Adrenal gland (tissue), 12 donors: ENCODE data around the gene NDUFB11. TPM values are rescaled to one million over a fixed set of nuclear protein-coding genes. Genes with fewer than 3 reads are reported as not detected.
A peak's percentile ranks its signal among the peaks of the same experiment; 100 is the strongest.

ENCODE experiments used
- DNase-seq, 7 donors: peaks; one replicate each; pipeline ENCODE4 v3.0.0-alpha.2; 2019 to 2020
- H3K27ac ChIP-seq, 5 donors: fragments of 200-600 bp; sonication (generic) in 4 of 5; 1 replicate in 3 of 5; 2 replicates in 2 of 5; pipeline versions ENCODE4 v1.5.1 to v1.8.0; 2016 to 2020; ENCODE audit warnings: mild to moderate bottlenecking in 1 of 5
- H3K27me3 ChIP-seq: fragments of 200-600 bp; 2 replicates; pipeline ENCODE4 v1.8.0; 2021
- H3K36me3 ChIP-seq, 2 donors: fragments of 200-600 bp; replicated peaks in 1 of 2; 1 replicate in 1 of 2; 2 replicates in 1 of 2; pipeline versions ENCODE4 v1.5.1 to v1.8.0; 2018 to 2022
- H3K4me1 ChIP-seq, 2 donors: fragments of 200-600 bp; replicated peaks in 1 of 2; 1 replicate in 1 of 2; 2 replicates in 1 of 2; pipeline versions ENCODE4 v1.5.1 to v1.8.0; 2018 to 2021
- H3K4me3 ChIP-seq, 4 donors: fragments of 200-600 bp; sonication (generic) in 3 of 4; one replicate each; pipeline ENCODE4 v1.5.1; 2016 to 2018
- H3K9me3 ChIP-seq, 3 donors: fragments of 200-600 bp; sonication (generic) in 1 of 3; replicated peaks in 1 of 3; 1 replicate in 2 of 3; 2 replicates in 1 of 3; pipeline versions ENCODE4 v1.5.1 to v1.8.0; 2016 to 2021
- CTCF ChIP-seq, 6 experiments: fragments of 450-650 bp in 4 of 6; fragments of 200-600 bp in 2 of 6; sonication (generic) in 1 of 6; IDR thresholded peaks; 1 replicate in 5 of 6; 2 replicates in 1 of 6; pipeline versions ENCODE4 v1.5.1 to v1.8.0; 2016 to 2021; ENCODE audit warnings: antibody characterized with exemption in 6 of 6, mild to moderate bottlenecking in 2 of 6, moderate library complexity in 1 of 6
- POLR2A ChIP-seq, 2 donors: fragments of 450-650 bp; IDR thresholded peaks; one replicate each; pipeline ENCODE4 v1.6.1; 2017; ENCODE audit warnings: antibody characterized with exemption in 2 of 2, mild to moderate bottlenecking in 2 of 2, moderate library complexity in 1 of 2
- WGBS, 4 donors: extraction: QIAGEN DNeasy Blood & Tissue Kit in 2 of 4; methylation state at CpG; one replicate each; pipeline versions ENCODE4 v1.1.5 to v1.1.7; 2013 to 2017; 5-methylcytosine and 5-hydroxymethylcytosine counted together
- intact Hi-C, 2 donors: fragments of 100-400 bp; cut with DNase I; formaldehyde crosslinking; loops; one replicate each; pipeline versions ENCODE4 v1.14.1 to v1.15.0; 2022 to 2023
- polyA plus RNA-seq, 3 donors: library from polyadenylated mRNA; stranded (reverse); fragments of 200-250 nt in 2 of 3; fragments of 350-450 nt in 1 of 3; fragmentation: Illumina TruSeq in 1 of 3; extraction: RNeasy Lipid Tissue Mini Kit (QIAGEN cat#74804) in 1 of 3; gene quantifications; one replicate each; pipeline ENCODE4 v1.2.3, GENCODE V29; 2013 to 2014
- total RNA-seq, 9 donors: library from RNA; depleted of rRNA in 4 of 9; stranded (reverse); fragments of >200 nt in 4 of 9; fragments of 120-200 nt in 1 of 9; fragmentation: NEBNext Ultra II Directional in 1 of 9; extraction: Animal tissue kit (Norgen Biotek cat#: 25700) in 1 of 9; gene quantifications; one replicate each; pipeline versions ENCODE4 v1.1.0 to v1.2.4, GENCODE V29; 2013 to 2023
- donor health status: healthy with polysubstance abuse.
- donor health status: Bipolar disorder and iron deficiency.
- donor health status: DM: yes; HTN: yes; CAD: no.
- donor health status: DM: no; HTN: no; CAD: no.
- donor health status: DM: no; HTN: no; CAD: no.
- donor health status: DM: yes; HTN: yes; CAD: no.

The NDUFB11 gene
- total and polyA plus RNA-seq, 12 donors = 49.6 to 169 (median 143) TPM

GRCh38 chrX:47175588-47175980 is 31.1 kb upstream of the NDUFB11 start:
- DNase-seq = peak in 1 of 7 donors; percentile 8
- Histone ChIP-seq H3K27me3 (peaks cover 6% of the 10 kb centered on the region), H3K36me3 (peaks cover 0 to 53% of the 10 kb centered on the region in 2 donors), H3K27ac (no peak overlapping the region), H3K9me3 (no peaks in the 10 kb centered on the region), H3K4me3 (no peak overlapping the region), H3K4me1 (no peaks in the 10 kb centered on the region)
- TF ChIP-seq POLR2A (IDR thresholded peaks at IDR 0.05) = no peak
- TF ChIP-seq CTCF (IDR thresholded peaks at IDR 0.05) = no peak
- intact Hi-C loops = no loop called here
- WGBS, 4 donors = 79 to 93% (median 88%) methylated on average over 7 to 12 of the region's 12 CpGs

GRCh38 chrX:47174846-47175587 is 30.5 kb upstream of the NDUFB11 start:
- no peak for TF ChIP-seq CTCF (IDR thresholded peaks at IDR 0.05)
- H3K36me3 ChIP-seq = peaks cover 0 to 53% of the 10 kb centered on the region in 2 donors
- H3K4me3 ChIP-seq = no peak overlapping the region
- no peaks in the 10 kb centered on the region for H3K4me1 ChIP-seq
- WGBS, 4 donors = 81 to 90% (median 86%) methylated on average over 21 to 23 of the region's 23 CpGs
- H3K9me3 ChIP-seq = no peaks in the 10 kb centered on the region
- no peak overlapping the region for H3K27ac ChIP-seq
- H3K27me3 ChIP-seq = peaks cover 6% of the 10 kb centered on the region
- DNase-seq = peak in 2 of 7 donors; percentile 11 to 14
- intact Hi-C loops = no loop called here

- TF ChIP-seq CTCF (IDR thresholded peaks at IDR 0.05) = no peak
- no peak for TF ChIP-seq POLR2A (IDR thresholded peaks at IDR 0.05)
- DNase-seq = peak in 1 of 7 donors; percentile 10
- WGBS, 4 donors = 69 to 88% (median 80%) methylated on average over 4 to 12 of the region's 12 CpGs
- Histone ChIP-seq H3K27ac (no peak overlapping the region), H3K36me3 (peaks cover 0 to 50% of the 10 kb centered on the region in 2 donors), H3K27me3 (peaks cover 6% of the 10 kb centered on the region), H3K4me1 (no peaks in the 10 kb centered on the region), H3K9me3 (no peaks in the 10 kb centered on the region), H3K4me3 (no peak overlapping the region)
- intact Hi-C loops = no loop called here
Measured at GRCh38 chrX:47174376-47174775, 29.9 kb upstream of the NDUFB11 start.

GRCh38 chrX:47172971-47173792 is 28.7 kb upstream of the NDUFB11 start:
- no peak overlapping the region for H3K4me3 ChIP-seq
- TF ChIP-seq POLR2A (IDR thresholded peaks at IDR 0.05) (no peak), CTCF (IDR thresholded peaks at IDR 0.05) (no peak)
- intact Hi-C loops = no loop called here
- DNase-seq = peak in 2 of 7 donors; percentile 14 to 18
- WGBS, 4 donors = 71 to 81% (median 75%) methylated on average over 13 to 18 of the region's 18 CpGs
- H3K27ac ChIP-seq = no peak overlapping the region
- peaks cover 0 to 42% of the 10 kb centered on the region in 2 donors for H3K36me3 ChIP-seq
- H3K27me3 ChIP-seq = peaks cover 6% of the 10 kb centered on the region
- no peaks in the 10 kb centered on the region for H3K9me3 ChIP-seq
- no peaks in the 10 kb centered on the region for H3K4me1 ChIP-seq
